H9 (cell line): ENCODE results near the gene EPB41L4B. TPM values are rescaled to one million over a fixed set of nuclear protein-coding genes. Genes with fewer than 3 reads are reported as not detected.

Experiments
- DNase-seq: peaks from one replicate; pipeline ENCODE4 v3.0.0-alpha.2; 2017
- H2AFZ ChIP-seq: one replicate; pipeline ENCODE4 v1.6.1; 2013; ENCODE audit warnings: mild to moderate bottlenecking, low read length, control low read depth, moderate library complexity
- H2AK5ac ChIP-seq: 2 replicates; pipeline ENCODE4 v1.6.1; 2013; ENCODE audit warnings: low read length, control low read depth, mixed read lengths; ENCODE audit not compliant: insufficient read length
- H2BK120ac ChIP-seq: one replicate; pipeline ENCODE4 v1.6.1; 2013; ENCODE audit warnings: low read depth, mild to moderate bottlenecking, low read length, control low read depth, inconsistent platforms; ENCODE audit not compliant: poor library complexity, severe bottlenecking
- H2BK12ac ChIP-seq: 2 replicates; pipeline ENCODE4 v1.6.1; 2013; ENCODE audit warnings: low read length, control low read depth, mixed read lengths, low read depth; ENCODE audit not compliant: insufficient read length
- H2BK15ac ChIP-seq: 2 replicates; pipeline ENCODE4 v1.6.1; 2013; ENCODE audit warnings: low read depth, low read length, control low read depth
- H2BK20ac ChIP-seq: one replicate; pipeline ENCODE4 v1.6.1; 2013; ENCODE audit warnings: low read depth, mild to moderate bottlenecking, low read length, control low read depth, inconsistent platforms; ENCODE audit not compliant: poor library complexity, severe bottlenecking
- H2BK5ac ChIP-seq: 2 replicates; pipeline ENCODE4 v1.6.1; 2013; ENCODE audit warnings: low read length, control low read depth, mixed read lengths; ENCODE audit not compliant: insufficient read length
- H3K14ac ChIP-seq: 2 replicates; pipeline ENCODE4 v1.6.1; 2013; ENCODE audit warnings: low read length, control low read depth; ENCODE audit not compliant: insufficient read depth
- H3K18ac ChIP-seq: 2 replicates; pipeline ENCODE4 v1.6.1; 2013; ENCODE audit warnings: low read depth, mild to moderate bottlenecking, mixed read lengths, low read length, control low read depth; ENCODE audit not compliant: insufficient read length
- H3K23ac ChIP-seq: 2 replicates; pipeline ENCODE4 v1.6.1; 2013; ENCODE audit warnings: low read length, control low read depth, mixed read lengths, low read depth; ENCODE audit not compliant: insufficient read length
- H3K23me2 ChIP-seq: 2 replicates; pipeline ENCODE4 v1.6.1; 2013; ENCODE audit warnings: low read depth, mild to moderate bottlenecking, mixed read lengths, low read length, control low read depth; ENCODE audit not compliant: insufficient read length, poor library complexity, severe bottlenecking
- H3K27ac ChIP-seq: 2 replicates; pipeline ENCODE4 v1.5.1; 2013; ENCODE audit warnings: low read length, control low read depth, mixed read lengths, low read depth; ENCODE audit not compliant: insufficient read length
- H3K27me3 ChIP-seq: 2 replicates; pipeline ENCODE4 v1.6.1; 2013; ENCODE audit warnings: low read length, control low read depth, inconsistent platforms; ENCODE audit not compliant: insufficient read depth
- H3K4ac ChIP-seq: 2 replicates; pipeline ENCODE4 v1.6.1; 2013; ENCODE audit warnings: low read depth, mild to moderate bottlenecking, control low read depth, inconsistent platforms, low read length, moderate library complexity
- H3K4me1 ChIP-seq: 2 replicates; pipeline ENCODE4 v1.6.1; 2013; ENCODE audit warnings: low read length, control low read depth, inconsistent platforms; ENCODE audit not compliant: insufficient read depth
- H3K4me2 ChIP-seq: 2 replicates; pipeline ENCODE4 v1.6.1; 2013; ENCODE audit warnings: low read length, control low read depth, mixed read lengths; ENCODE audit not compliant: insufficient read length, insufficient read depth
- H3K56ac ChIP-seq: 2 replicates; pipeline ENCODE4 v1.6.1; 2013; ENCODE audit warnings: low read depth, mild to moderate bottlenecking, mixed read lengths, low read length, control low read depth; ENCODE audit not compliant: insufficient read length
- H3K79me1 ChIP-seq: 2 replicates; pipeline ENCODE4 v1.6.1; 2013; ENCODE audit warnings: low read depth, mild to moderate bottlenecking, moderate library complexity, low read length, control low read depth, inconsistent platforms; ENCODE audit not compliant: insufficient read depth, poor library complexity, severe bottlenecking
- H3K79me2 ChIP-seq: 2 replicates; pipeline ENCODE4 v1.6.1; 2013; ENCODE audit warnings: low read length, control low read depth, inconsistent platforms; ENCODE audit not compliant: insufficient read depth
- H3K9ac ChIP-seq: 2 replicates; pipeline ENCODE4 v1.6.1; 2013; ENCODE audit warnings: low read length, control low read depth, mixed read lengths; ENCODE audit not compliant: insufficient read length; ENCODE audit errors: extremely low read depth
- H3K9me3 ChIP-seq: one replicate; pipeline ENCODE4 v1.6.1; 2013; ENCODE audit warnings: low read depth, low read length, inconsistent platforms; ENCODE audit not compliant: control insufficient read depth
- H3T11ph ChIP-seq: one replicate; pipeline ENCODE4 v1.6.1; 2013; ENCODE audit warnings: mild to moderate bottlenecking, low read length, control low read depth, inconsistent platforms
- H4K20me1 ChIP-seq: one replicate; pipeline ENCODE4 v1.6.1; 2013; ENCODE audit not compliant: control insufficient read depth, insufficient read length, insufficient read depth
- H4K5ac ChIP-seq: 2 replicates; pipeline ENCODE4 v1.6.1; 2013; ENCODE audit warnings: low read depth, mild to moderate bottlenecking, mixed read lengths, low read length, control low read depth; ENCODE audit not compliant: insufficient read length
- H4K8ac ChIP-seq: replicated peaks from 2 replicates; pipeline ENCODE4 v1.6.1; 2013; ENCODE audit warnings: low read length, control low read depth, mixed read lengths, low read depth; ENCODE audit not compliant: insufficient read length
- H4K91ac ChIP-seq: 2 replicates; pipeline ENCODE4 v1.6.1; 2013; ENCODE audit warnings: low read depth, mild to moderate bottlenecking, moderate library complexity, mixed read lengths, low read length, control low read depth; ENCODE audit not compliant: insufficient read length
- H3K27ac Mint-ChIP-seq, 3 experiments: 2 replicates in 2 of 3; 3 replicates in 1 of 3; pipeline ENCODE4 v1.8.0; 2020 to 2021; ENCODE audit warnings: mixed read lengths in 3 of 3, mild to moderate bottlenecking in 1 of 3, moderate library complexity in 1 of 3
- H3K27me3 Mint-ChIP-seq: 2 replicates; pipeline ENCODE4 v1.8.0; 2021; ENCODE audit warnings: low read depth, mild to moderate bottlenecking, moderate library complexity, mixed read lengths
- H3K36me3 Mint-ChIP-seq, 3 experiments: 2 replicates in 2 of 3; 3 replicates in 1 of 3; pipeline ENCODE4 v1.8.0; 2020 to 2021; ENCODE audit warnings: low read depth in 3 of 3, mixed read lengths in 3 of 3; ENCODE audit not compliant: insufficient read depth in 1 of 3
- H3K4me1 Mint-ChIP-seq, 2 experiments: 2 replicates each; pipeline ENCODE4 v1.8.0; 2020; ENCODE audit warnings: mixed read lengths in 2 of 2
- H3K4me3 Mint-ChIP-seq, 2 experiments: 2 replicates in 1 of 2; 3 replicates in 1 of 2; pipeline ENCODE4 v1.8.0; 2020 to 2021; ENCODE audit warnings: mild to moderate bottlenecking in 2 of 2, mixed read lengths in 2 of 2, moderate library complexity in 1 of 2
- H3K9me3 Mint-ChIP-seq, 2 experiments: 2 replicates in 1 of 2; 3 replicates in 1 of 2; pipeline ENCODE4 v1.8.0; 2020; ENCODE audit warnings: mild to moderate bottlenecking in 2 of 2, mixed read lengths in 2 of 2, moderate library complexity in 1 of 2
- WGBS: extraction: QIAGEN DNeasy Blood & Tissue Kit; methylation state at CpG from one replicate; pipeline ENCODE4 v1.1.7; 2013; ENCODE audit warnings: missing lambda C conversion rate, low lambda C conversion rate, mixed read lengths; ENCODE audit not compliant: insufficient read length; ENCODE audit errors: extremely low coverage; 5-methylcytosine and 5-hydroxymethylcytosine counted together
- total RNA-seq: library from RNA; stranded (reverse); gene quantifications from 2 replicates; pipeline ENCODE4 v1.2.1, GENCODE V29; 2021
- TF ChIP-seq, protein P1 (sequence below): fragments of 200-600 bp; sonication (generic); conservative IDR thresholded peaks from 3 replicates; pipeline ENCODE4 v1.8.0; 2021; ENCODE audit warnings: antibody characterized with exemption, mild to moderate bottlenecking

The EPB41L4B gene
- total RNA-seq, 1 experiment from 2014 or later = 18.9 TPM

- Histone ChIP-seq H3K4me2 (no peak overlapping the region), H3K9me3 (no peaks in the 10 kb centered on the region), H4K91ac (no peak overlapping the region), H3T11ph (no peak overlapping the region), H3K79me1 (no peaks in the 10 kb centered on the region), H2BK120ac (no peak overlapping the region), H3K9ac (no peak overlapping the region), H2AK5ac (no peak overlapping the region), H2AFZ (no peak overlapping the region), H3K4me1 (no peaks in the 10 kb centered on the region; the same call in 1 of the 2 replicates), H3K4ac (no peak overlapping the region), H3K27ac (no peak overlapping the region), H3K23me2 (no peaks in the 10 kb centered on the region), H4K8ac (no peak overlapping the region), H2BK20ac (no peak overlapping the region), H4K5ac (no peak overlapping the region), H3K56ac (no peak overlapping the region), H3K14ac (no peak overlapping the region), H2BK12ac (no peak overlapping the region), H3K27me3 (no peaks in the 10 kb centered on the region), H2BK15ac (no peak overlapping the region), H3K79me2 (peaks cover 10% of the 10 kb centered on the region; the same call in 1 of the 2 replicates), H3K23ac (no peak overlapping the region), H2BK5ac (no peak overlapping the region), H4K20me1 (no peaks in the 10 kb centered on the region), H3K18ac (no peak overlapping the region)
- WGBS = no CpG with 5 or more reads among the region's 8 CpGs
- Mint-ChIP-seq H3K27ac (peak overlapping the region in 1 of 3 experiments; percentile 26; a peak in 1 of 7 replicates), H3K9me3 (no peaks in the 10 kb centered on the region), H3K36me3 (no peaks in the 10 kb centered on the region), H3K4me1 (peaks cover 10 to 13% of the 10 kb centered on the region in 2 experiments), H3K27me3 (no peaks in the 10 kb centered on the region), H3K4me3 (no peak overlapping the region)
- no peak for DNase-seq
- TF ChIP-seq, protein P1, sequence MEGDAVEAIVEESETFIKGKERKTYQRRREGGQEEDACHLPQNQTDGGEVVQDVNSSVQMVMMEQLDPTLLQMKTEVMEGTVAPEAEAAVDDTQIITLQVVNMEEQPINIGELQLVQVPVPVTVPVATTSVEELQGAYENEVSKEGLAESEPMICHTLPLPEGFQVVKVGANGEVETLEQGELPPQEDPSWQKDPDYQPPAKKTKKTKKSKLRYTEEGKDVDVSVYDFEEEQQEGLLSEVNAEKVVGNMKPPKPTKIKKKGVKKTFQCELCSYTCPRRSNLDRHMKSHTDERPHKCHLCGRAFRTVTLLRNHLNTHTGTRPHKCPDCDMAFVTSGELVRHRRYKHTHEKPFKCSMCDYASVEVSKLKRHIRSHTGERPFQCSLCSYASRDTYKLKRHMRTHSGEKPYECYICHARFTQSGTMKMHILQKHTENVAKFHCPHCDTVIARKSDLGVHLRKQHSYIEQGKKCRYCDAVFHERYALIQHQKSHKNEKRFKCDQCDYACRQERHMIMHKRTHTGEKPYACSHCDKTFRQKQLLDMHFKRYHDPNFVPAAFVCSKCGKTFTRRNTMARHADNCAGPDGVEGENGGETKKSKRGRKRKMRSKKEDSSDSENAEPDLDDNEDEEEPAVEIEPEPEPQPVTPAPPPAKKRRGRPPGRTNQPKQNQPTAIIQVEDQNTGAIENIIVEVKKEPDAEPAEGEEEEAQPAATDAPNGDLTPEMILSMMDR = no peak
These were observed 30.9 kb downstream of the EPB41L4B start for GRCh38 chr9:109289931-109290330.
